ENCODE measurements around the gene VARS2. TPM values are rescaled to one million over a fixed set of nuclear protein-coding genes. Genes with fewer than 3 reads are reported as not detected.

Gene VARS2
- total RNA-seq, 1 donor from 2014 or later = 20.0 TPM

- Mint-ChIP-seq H3K4me3 (ENCODE audit: unreplicated experiment) (no peak overlapping the region), H3K27me3 (ENCODE audit: unreplicated experiment) (peaks cover 7% of the 10 kb centered on the region), H3K9me3 (ENCODE audit: unreplicated experiment) (no peaks in the 10 kb centered on the region), H3K27ac (ENCODE audit: unreplicated experiment) (peak overlapping the region; percentile 61), H3K36me3 (ENCODE audit: low read depth, unreplicated experiment) (peaks cover 5% of the 10 kb centered on the region), H3K4me1 (ENCODE audit: unreplicated experiment) (peaks cover 2% of the 10 kb centered on the region)
- no peak for DNase-seq (ENCODE audit: low spot score)
- TF ChIP-seq CTCF (IDR thresholded peaks at IDR 0.05; ENCODE audit: unreplicated experiment) = no peak
Observed at GRCh38 chr6:30891816-30892538, 22.1 kb upstream of the VARS2 start.

- peaks cover 5% of the 10 kb centered on the region for H3K36me3 Mint-ChIP-seq (ENCODE audit: low read depth, unreplicated experiment)
- no peak overlapping the region for H3K27ac Mint-ChIP-seq (ENCODE audit: unreplicated experiment)
- DNase-seq (ENCODE audit: low spot score) = no peak
- H3K27me3 Mint-ChIP-seq (ENCODE audit: unreplicated experiment) = peaks cover 9% of the 10 kb centered on the region
- H3K4me3 Mint-ChIP-seq (ENCODE audit: unreplicated experiment) = no peak overlapping the region
- H3K9me3 Mint-ChIP-seq (ENCODE audit: unreplicated experiment) = no peaks in the 10 kb centered on the region
- TF ChIP-seq CTCF (IDR thresholded peaks at IDR 0.05; ENCODE audit: unreplicated experiment) = no peak
- H3K4me1 Mint-ChIP-seq (ENCODE audit: unreplicated experiment) = peaks cover 2% of the 10 kb centered on the region
Observed at GRCh38 chr6:30893001-30893591, 20.9 kb upstream of the VARS2 start.

GRCh38 chr6:30893666-30894065, 20.4 kb upstream of the VARS2 start:
- no peak for DNase-seq (ENCODE audit: low spot score)
- Mint-ChIP-seq H3K9me3 (ENCODE audit: unreplicated experiment) (no peaks in the 10 kb centered on the region), H3K36me3 (ENCODE audit: low read depth, unreplicated experiment) (peaks cover 5% of the 10 kb centered on the region), H3K27ac (ENCODE audit: unreplicated experiment) (no peak overlapping the region), H3K27me3 (ENCODE audit: unreplicated experiment) (peaks cover 9% of the 10 kb centered on the region), H3K4me1 (ENCODE audit: unreplicated experiment) (peaks cover 2% of the 10 kb centered on the region), H3K4me3 (ENCODE audit: unreplicated experiment) (no peak overlapping the region)
- TF ChIP-seq CTCF (IDR thresholded peaks at IDR 0.05; ENCODE audit: unreplicated experiment) = no peak

GRCh38 chr6:30894381-30894780, 19.7 kb upstream of the VARS2 start:
- Mint-ChIP-seq H3K27me3 (ENCODE audit: unreplicated experiment) (peaks cover 9% of the 10 kb centered on the region), H3K4me3 (ENCODE audit: unreplicated experiment) (no peak overlapping the region), H3K27ac (ENCODE audit: unreplicated experiment) (no peak overlapping the region), H3K9me3 (ENCODE audit: unreplicated experiment) (no peaks in the 10 kb centered on the region), H3K36me3 (ENCODE audit: low read depth, unreplicated experiment) (peaks cover 5% of the 10 kb centered on the region), H3K4me1 (ENCODE audit: unreplicated experiment) (peaks cover 2% of the 10 kb centered on the region)
- TF ChIP-seq CTCF (IDR thresholded peaks at IDR 0.05; ENCODE audit: unreplicated experiment) = no peak
- DNase-seq (ENCODE audit: low spot score) = no peak

- TF ChIP-seq CTCF (IDR thresholded peaks at IDR 0.05; ENCODE audit: unreplicated experiment) = no peak
- peak overlapping the region; percentile 10 for H3K4me3 Mint-ChIP-seq (ENCODE audit: unreplicated experiment)
- H3K9me3 Mint-ChIP-seq (ENCODE audit: unreplicated experiment) = no peaks in the 10 kb centered on the region
- peaks cover 9% of the 10 kb centered on the region for H3K27me3 Mint-ChIP-seq (ENCODE audit: unreplicated experiment)
- peaks cover 5% of the 10 kb centered on the region for H3K36me3 Mint-ChIP-seq (ENCODE audit: low read depth, unreplicated experiment)
- peaks cover 2% of the 10 kb centered on the region for H3K4me1 Mint-ChIP-seq (ENCODE audit: unreplicated experiment)
- DNase-seq (ENCODE audit: low spot score) = no peak
- H3K27ac Mint-ChIP-seq (ENCODE audit: unreplicated experiment) = peak overlapping the region; percentile 3
Observed at GRCh38 chr6:30894935-30895334, 19.1 kb upstream of the VARS2 start.
